ENCODE measurements around the gene CNKSR3. TPM values are rescaled to one million over a fixed set of nuclear protein-coding genes. Genes with fewer than 3 reads are reported as not detected.

CNKSR3 gene
- total and polyA plus RNA-seq, 2 experiments from 2014 or later = 1.9 to 5.7 TPM

DNA sequence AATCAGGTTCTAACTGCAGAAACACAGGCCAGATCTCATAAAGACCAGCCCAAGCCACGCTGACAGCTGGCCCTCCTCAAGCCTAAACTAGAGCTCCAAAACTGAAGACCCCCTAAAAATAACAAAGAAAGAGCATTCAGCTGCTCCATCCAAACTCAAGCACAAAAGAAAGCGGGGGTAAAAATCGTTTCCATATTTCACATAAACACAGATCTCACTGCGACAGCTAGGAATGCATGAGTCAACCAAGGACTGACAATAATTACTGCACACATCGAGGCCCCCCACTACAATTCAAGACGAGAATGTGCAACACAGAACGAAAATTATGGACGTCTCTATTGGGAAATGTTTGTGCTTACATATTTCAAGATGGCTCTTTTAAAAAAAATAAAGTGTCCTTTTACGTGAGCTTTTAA lies 31.1 kb downstream of the CNKSR3 start:
- H3K79me2 ChIP-seq (replicated peaks; ENCODE audit: insufficient read depth) = no peaks in the 10 kb centered on the region
- H3K4me2 ChIP-seq = no peak overlapping the region
- peaks cover 2% of the 10 kb centered on the region; the same call in 1 of the 2 replicates for H4K20me1 ChIP-seq (replicated peaks; ENCODE audit: insufficient read depth)
- no peaks in the 10 kb centered on the region for H3K9me3 Mint-ChIP-seq
- H3K4me1 Mint-ChIP-seq = peaks cover 22% of the 10 kb centered on the region
- no peaks in the 10 kb centered on the region for H3K27me3 ChIP-seq (ENCODE audit: insufficient read depth)
- H3K4me3 ChIP-seq = no peak overlapping the region
- no peak overlapping the region for H3K27ac ChIP-seq (ENCODE audit: low read depth)
- no peaks in the 10 kb centered on the region for H3K36me3 ChIP-seq (ENCODE audit: insufficient read depth)
- no peak overlapping the region for H2AFZ ChIP-seq
- TF ChIP-seq EZH2 (IDR thresholded peaks at IDR 0.05; ENCODE audit: low read depth, unreplicated experiment) (no peak), EZH2phosphoT487 (IDR thresholded peaks at IDR 0.05; ENCODE audit: unreplicated experiment) (no peak), STAT1 (IDR thresholded peaks at IDR 0.05; ENCODE audit: unreplicated experiment) (no peak), ZNF331 (CRISPR knock-in tag; IDR thresholded peaks at IDR 0.05; ENCODE audit: low read depth) (no peak), CTCF (conservative IDR thresholded peaks at IDR 0.05; ENCODE audit: low read depth in 2 of 2) (no peak), NANOG (IDR thresholded peaks at IDR 0.05; ENCODE audit: borderline replicate concordance) (no peak), CREB1 (CRISPR knock-in tag; IDR thresholded peaks at IDR 0.05; ENCODE audit: low read depth) (no peak), ZNF462 (CRISPR knock-in tag; IDR thresholded peaks at IDR 0.05) (no peak), JUNB (IDR thresholded peaks at IDR 0.05; ENCODE audit: unreplicated experiment) (no peak), ETS1 (IDR thresholded peaks at IDR 0.05) (no peak), POLR2AphosphoS5 (IDR thresholded peaks at IDR 0.05; ENCODE audit: low read depth) (no peak)
- TF ChIP-seq, protein P1, sequence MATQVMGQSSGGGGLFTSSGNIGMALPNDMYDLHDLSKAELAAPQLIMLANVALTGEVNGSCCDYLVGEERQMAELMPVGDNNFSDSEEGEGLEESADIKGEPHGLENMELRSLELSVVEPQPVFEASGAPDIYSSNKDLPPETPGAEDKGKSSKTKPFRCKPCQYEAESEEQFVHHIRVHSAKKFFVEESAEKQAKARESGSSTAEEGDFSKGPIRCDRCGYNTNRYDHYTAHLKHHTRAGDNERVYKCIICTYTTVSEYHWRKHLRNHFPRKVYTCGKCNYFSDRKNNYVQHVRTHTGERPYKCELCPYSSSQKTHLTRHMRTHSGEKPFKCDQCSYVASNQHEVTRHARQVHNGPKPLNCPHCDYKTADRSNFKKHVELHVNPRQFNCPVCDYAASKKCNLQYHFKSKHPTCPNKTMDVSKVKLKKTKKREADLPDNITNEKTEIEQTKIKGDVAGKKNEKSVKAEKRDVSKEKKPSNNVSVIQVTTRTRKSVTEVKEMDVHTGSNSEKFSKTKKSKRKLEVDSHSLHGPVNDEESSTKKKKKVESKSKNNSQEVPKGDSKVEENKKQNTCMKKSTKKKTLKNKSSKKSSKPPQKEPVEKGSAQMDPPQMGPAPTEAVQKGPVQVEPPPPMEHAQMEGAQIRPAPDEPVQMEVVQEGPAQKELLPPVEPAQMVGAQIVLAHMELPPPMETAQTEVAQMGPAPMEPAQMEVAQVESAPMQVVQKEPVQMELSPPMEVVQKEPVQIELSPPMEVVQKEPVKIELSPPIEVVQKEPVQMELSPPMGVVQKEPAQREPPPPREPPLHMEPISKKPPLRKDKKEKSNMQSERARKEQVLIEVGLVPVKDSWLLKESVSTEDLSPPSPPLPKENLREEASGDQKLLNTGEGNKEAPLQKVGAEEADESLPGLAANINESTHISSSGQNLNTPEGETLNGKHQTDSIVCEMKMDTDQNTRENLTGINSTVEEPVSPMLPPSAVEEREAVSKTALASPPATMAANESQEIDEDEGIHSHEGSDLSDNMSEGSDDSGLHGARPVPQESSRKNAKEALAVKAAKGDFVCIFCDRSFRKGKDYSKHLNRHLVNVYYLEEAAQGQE (IDR thresholded peaks at IDR 0.05; ENCODE audit: unreplicated experiment) = no peak
- no peaks in the 10 kb centered on the region for H3K36me3 Mint-ChIP-seq (ENCODE audit: low read depth)
- H3K27ac Mint-ChIP-seq = peak overlapping the region; percentile 57
- no peaks in the 10 kb centered on the region for H3F3A ChIP-seq (replicated peaks; ENCODE audit: low read depth)
- DNase-seq (ENCODE audit: low spot score) (no peak), ATAC-seq (no peak)
- 0 out of 2 replicates have a peak, but pooled peaks cover 3% of the 10 kb centered on the region for H3K9me2 ChIP-seq (ENCODE audit: insufficient read depth)
- H3K4me1 ChIP-seq (ENCODE audit: insufficient read depth) = no peaks in the 10 kb centered on the region; the same call in 1 of the 2 replicates
- peaks cover 1% of the 10 kb centered on the region for H3K27me3 Mint-ChIP-seq (ENCODE audit: insufficient read depth, low read depth, poor library complexity)
- H3K4me3 Mint-ChIP-seq = no peak overlapping the region

Measured in GM23338 (cell line).